Measurements from ENCODE around the gene LIMS2.

The LIMS2 gene

GRCh38 chr2:127627740-127628571 lies 47.4 kb downstream of the LIMS2 start:
- DNase-seq (ENCODE audit: low read depth) = no peak
- TF ChIP-seq CTCF (IDR thresholded peaks at IDR 0.05; ENCODE audit: insufficient read depth, low read depth, low read length, missing control alignments) = no peak
- H3K4me3 ChIP-seq (ENCODE audit: low read depth, low read length) = no peak overlapping the region

- no peak for DNase-seq (ENCODE audit: low read depth)
- no peak for TF ChIP-seq CTCF (IDR thresholded peaks at IDR 0.05; ENCODE audit: insufficient read depth, low read depth, low read length, missing control alignments)
- no peak overlapping the region for H3K4me3 ChIP-seq (ENCODE audit: low read depth, low read length)
Observed at GRCh38 chr2:127626917-127627739, 48.2 kb downstream of the LIMS2 start.

- TF ChIP-seq CTCF (IDR thresholded peaks at IDR 0.05; ENCODE audit: insufficient read depth, low read depth, low read length, missing control alignments) = no peak
- DNase-seq (ENCODE audit: low read depth) = no peak
- no peak overlapping the region for H3K4me3 ChIP-seq (ENCODE audit: low read depth, low read length)
Observed at GRCh38 chr2:127626175-127626574, 49.2 kb downstream of the LIMS2 start.

- TF ChIP-seq CTCF (IDR thresholded peaks at IDR 0.05; ENCODE audit: insufficient read depth, low read depth, low read length, missing control alignments) = no peak
- DNase-seq (ENCODE audit: low read depth) = no peak
- H3K4me3 ChIP-seq (ENCODE audit: low read depth, low read length) = no peak overlapping the region
Observed at GRCh38 chr2:127625572-127625951, 49.8 kb downstream of the LIMS2 start.

- no peak for TF ChIP-seq CTCF (IDR thresholded peaks at IDR 0.05; ENCODE audit: insufficient read depth, low read depth, low read length, missing control alignments)
- no peak for DNase-seq (ENCODE audit: low read depth)
- no peak overlapping the region for H3K4me3 ChIP-seq (ENCODE audit: low read depth, low read length)
Observed at GRCh38 chr2:127624756-127625571, 50.4 kb downstream of the LIMS2 start.

GRCh38 chr2:127624320-127624755 lies 51.0 kb downstream of the LIMS2 start:
- H3K4me3 ChIP-seq (ENCODE audit: low read depth, low read length) = no peak overlapping the region
- TF ChIP-seq CTCF (IDR thresholded peaks at IDR 0.05; ENCODE audit: insufficient read depth, low read depth, low read length, missing control alignments) = no peak
- DNase-seq (ENCODE audit: low read depth) = no peak
